GM12878 (cell line): ENCODE measurements around the gene TUBAL3. TPM values are rescaled to one million over a fixed set of nuclear protein-coding genes. Genes with fewer than 3 reads are reported as not detected.

Source experiments
- ATAC-seq: fragments of 200-7000 bp; cut with Tn5 transposase; 3 replicates; pipeline ENCODE4 v1.9.1; 2020; ENCODE audit warnings: mild to moderate bottlenecking, moderate library complexity
- BruUV-seq: library from RNA; stranded (reverse); fragments of 400-500 nt; replicated peaks from 2 replicates; lab custom pipeline; 2021; lab: Mats Ljungman, UMichigan
- CTCF ChIA-PET: fragments of 300-600 bp; sonication (Branson Sonifier 250); formaldehyde crosslinking; extraction: SDS; loops from one replicate; lab custom pipeline; 2021; ENCODE audit warnings: inconsistent platforms; lab: Yijun Ruan, JAX
- POLR2A ChIA-PET: fragments of 350-600 bp; formaldehyde crosslinking; extraction: SDS; loops from one replicate; lab custom pipeline; 2021; ENCODE audit warnings: inconsistent platforms; lab: Charles Lee
- RAD21 ChIA-PET: fragments of 300-600 bp; sonication (Branson Sonifier 250); formaldehyde crosslinking; loops from one replicate; lab custom pipeline; 2023; ENCODE audit warnings: antibody characterized with exemption; ENCODE audit not compliant: unreplicated experiment; lab: Charles Lee
- SMC1A ChIA-PET: fragments of 300-600 bp; sonication (Branson Sonifier 250); formaldehyde crosslinking; loops from one replicate; lab custom pipeline; 2023; ENCODE audit not compliant: unreplicated experiment, uncharacterized antibody; lab: Charles Lee
- DNase-seq: peaks from one replicate; pipeline ENCODE4 v3.0.0-alpha.2; 2011; ENCODE audit warnings: low read depth, low spot score
- FAIRE-seq: peaks from 3 replicates; lab custom pipeline; 2011; peaks lifted over from hg19 to GRCh38; lab: Jason Lieb, UNC
- H2AFZ ChIP-seq: 2 replicates; pipeline ENCODE4 v1.6.0; 2011; ENCODE audit warnings: low read depth, low read length, control low read depth; ENCODE audit not compliant: control insufficient read depth
- H3K27ac ChIP-seq: 2 replicates; pipeline ENCODE4 v1.5.1; 2011; ENCODE audit warnings: control low read depth; ENCODE audit not compliant: control insufficient read depth, insufficient read depth
- H3K27me3 ChIP-seq, 2 experiments: replicated peaks in 1 of 2; 2 replicates each; pipeline versions ENCODE4 v1.6.0 to v1.6.1; 2011; ENCODE audit warnings: low read length in 1 of 2; ENCODE audit not compliant: control insufficient read depth in 2 of 2, insufficient read depth in 2 of 2
- H3K36me3 ChIP-seq, 2 experiments: 2 replicates each; pipeline ENCODE4 v1.5.1; 2011; ENCODE audit warnings: low read length in 1 of 2; ENCODE audit not compliant: control insufficient read depth in 2 of 2, insufficient read depth in 2 of 2
- H3K4me1 ChIP-seq: 2 replicates; pipeline ENCODE4 v1.6.1; 2011; ENCODE audit warnings: mild to moderate bottlenecking, low read length, moderate library complexity, mixed read lengths; ENCODE audit not compliant: control insufficient read depth, insufficient read depth
- H3K4me2 ChIP-seq: 2 replicates; pipeline ENCODE4 v1.6.0; 2011; ENCODE audit warnings: control low read depth; ENCODE audit not compliant: control insufficient read depth, insufficient read depth
- H3K4me3 ChIP-seq: fragments of 200-600 bp; sonication (generic); 2 replicates; pipeline ENCODE4 v1.5.1; 2016
- H3K79me2 ChIP-seq: 2 replicates; pipeline ENCODE4 v1.6.0; 2011; ENCODE audit warnings: low read length; ENCODE audit not compliant: control insufficient read depth, insufficient read depth
- H3K9ac ChIP-seq: 2 replicates; pipeline ENCODE4 v1.8.0; 2011; ENCODE audit warnings: low read length, control low read depth, mixed read lengths; ENCODE audit not compliant: control insufficient read depth, insufficient read depth
- H3K9me3 ChIP-seq: replicated peaks from 3 replicates; pipeline ENCODE4 v1.5.1; 2011; ENCODE audit warnings: mild to moderate bottlenecking, low read length; ENCODE audit not compliant: control insufficient read depth, insufficient read depth
- H4K20me1 ChIP-seq: 2 replicates; pipeline ENCODE4 v1.6.0; 2011; ENCODE audit not compliant: control insufficient read depth, insufficient read depth
- ASH2L ChIP-seq: fragments of 300-600, 200-600 bp; sonication (generic); IDR thresholded peaks from 2 replicates; pipeline ENCODE4 v1.6.1; 2017; ENCODE audit warnings: low read depth, mild to moderate bottlenecking, borderline replicate concordance
- BMI1 ChIP-seq: fragments of 450-650 bp; IDR thresholded peaks from 2 replicates; pipeline ENCODE4 v1.6.1; 2016; ENCODE audit warnings: mild to moderate bottlenecking, moderate library complexity, borderline replicate concordance
- FOS ChIP-seq: IDR thresholded peaks from 3 replicates; pipeline ENCODE4 v1.6.1; 2011; ENCODE audit warnings: borderline replicate concordance; ENCODE audit not compliant: insufficient read length; ENCODE audit errors: extremely low read depth
- IRF4 ChIP-seq: IDR thresholded peaks from 2 replicates; pipeline ENCODE4 v1.6.1; 2011; ENCODE audit warnings: low read depth, low read length
- KDM1A ChIP-seq: fragments of 200-600 bp; sonication (generic); IDR thresholded peaks from 2 replicates; pipeline ENCODE4 v1.6.1; 2016; ENCODE audit warnings: borderline replicate concordance
- MTA3 ChIP-seq: IDR thresholded peaks from 2 replicates; pipeline ENCODE4 v1.6.1; 2012; ENCODE audit warnings: low read length, inconsistent platforms, borderline replicate concordance
- NR2C1 ChIP-seq: fragments of 450-650 bp; IDR thresholded peaks from 2 replicates; pipeline ENCODE4 v1.6.1; 2017; ENCODE audit warnings: antibody characterized with exemption, mild to moderate bottlenecking, moderate library complexity
- NR2F1 ChIP-seq: fragments of 450-650 bp; conservative IDR thresholded peaks from 2 replicates; pipeline ENCODE4 v1.6.1; 2017; ENCODE audit warnings: mild to moderate bottlenecking
- NRF1 ChIP-seq: conservative IDR thresholded peaks from 2 replicates; pipeline ENCODE4 v1.6.1; 2011; ENCODE audit warnings: mild to moderate bottlenecking, low read depth, low read length, improper control_type of control experiment
- PML ChIP-seq: IDR thresholded peaks from 2 replicates; pipeline ENCODE4 v1.6.1; 2012; ENCODE audit warnings: low read length, inconsistent platforms
- POLR2A ChIP-seq: IDR thresholded peaks from 2 replicates; pipeline ENCODE4 v1.6.1; 2011; ENCODE audit warnings: low read depth, mild to moderate bottlenecking, low read length
- RAD21 ChIP-seq: IDR thresholded peaks from 2 replicates; pipeline ENCODE4 v1.6.1; 2011; ENCODE audit warnings: mild to moderate bottlenecking, low read depth, low read length, moderate library complexity; ENCODE audit not compliant: insufficient read depth
- RAD51 ChIP-seq: fragments of 450-650 bp; IDR thresholded peaks from 2 replicates; pipeline ENCODE4 v1.6.1; 2016; ENCODE audit warnings: moderate library complexity, mild to moderate bottlenecking, inconsistent platforms
- REST ChIP-seq: IDR thresholded peaks from 2 replicates; pipeline ENCODE4 v1.6.1; 2012; ENCODE audit warnings: mild to moderate bottlenecking, low read depth, low read length
- SREBF1 ChIP-seq: IDR thresholded peaks from 2 replicates; pipeline ENCODE4 v1.6.1; 2012; ENCODE audit warnings: mild to moderate bottlenecking, low read length
- STAT1 ChIP-seq: fragments of 450-650 bp; conservative IDR thresholded peaks from 2 replicates; pipeline ENCODE4 v1.6.1; 2014; ENCODE audit warnings: antibody characterized with exemption, mild to moderate bottlenecking
- TAF1 ChIP-seq: IDR thresholded peaks from 2 replicates; pipeline ENCODE4 v1.6.1; 2011; ENCODE audit warnings: mild to moderate bottlenecking, low read depth, low read length, borderline replicate concordance
- ZNF274 ChIP-seq: IDR thresholded peaks from one replicate; pipeline ENCODE4 v1.8.0; 2011; ENCODE audit not compliant: insufficient read length, insufficient read depth
- WGBS: methylation state at CpG from one replicate; pipeline ENCODE4 v1.1.6; 2016; ENCODE audit warnings: low lambda C conversion rate; ENCODE audit not compliant: insufficient replicate concordance, insufficient coverage; ENCODE audit errors: missing lambda C conversion rate; 5-methylcytosine and 5-hydroxymethylcytosine counted together
- in situ Hi-C: fragments of 300-500 bp; cut with MboI; formaldehyde crosslinking; loops from 9 replicates; pipeline ENCODE4 v1.14.3; 2018; ENCODE audit warnings: mixed read lengths
- intact Hi-C: fragments of 100-400 bp; cut with micrococcal nuclease; formaldehyde crosslinking; loops from one replicate; pipeline ENCODE4 v1.14.2; 2022; ENCODE audit not compliant: unreplicated experiment
- polyA plus RNA-seq, 11 experiments: library from polyadenylated mRNA; depleted of rRNA in 4 of 11; unstranded in 6 of 11; stranded (reverse) in 5 of 11; fragments of >200 nt; fragmentation: Nextera tagmentation in 4 of 11; fragmentation: Illumina TruSeq in 1 of 11; extraction: Ambion mirVana in 4 of 11; extraction: Trizol in 1 of 11; gene quantifications; 1 replicate in 1 of 11; 2 replicates in 10 of 11; pipeline versions ENCODE4 v1.2.1 to v1.2.3, GENCODE V29; 2011 to 2016; ENCODE audit warnings: inconsistent platforms in 2 of 11, missing spikeins in 2 of 11, low read depth in 1 of 11
- total RNA-seq, 4 experiments: library from RNA; depleted of rRNA in 3 of 4; stranded (reverse); fragments of >200 nt in 3 of 4; fragmentation: Illumina TruSeq in 1 of 4; extraction: Trizol in 1 of 4; gene quantifications; 2 replicates each; pipeline versions ENCODE4 v1.2.1 to v1.2.3, GENCODE V29; 2013 to 2021

Gene TUBAL3
- total and polyA plus RNA-seq, 10 of the 15 experiments (the other 5 are each of a cell fraction or from before 2014, with no cell fraction given), result 0.03 to 0.06 TPM; not detected in 8

- Histone ChIP-seq H3K36me3 (no peaks in the 10 kb centered on the region), H3K79me2 (no peaks in the 10 kb centered on the region), H3K27ac (no peak overlapping the region), H3K4me2 (no peak overlapping the region), H3K4me3 (no peak overlapping the region), H3K27me3 (no peaks in the 10 kb centered on the region), H4K20me1 (no peaks in the 10 kb centered on the region), H3K9ac (no peak overlapping the region), H2AFZ (no peak overlapping the region), H3K9me3 (no peaks in the 10 kb centered on the region; the same call in 2 of the 3 replicates), H3K4me1 (no peaks in the 10 kb centered on the region)
- POLR2A ChIA-PET, result no interaction called here
- BruUV-seq, result no TSS peak
- RAD21 ChIA-PET, result no interaction called here
- FAIRE-seq (no peak), DNase-seq (no peak), ATAC-seq (no peak)
- CTCF ChIA-PET, result no interaction called here
- TF ChIP-seq KDM1A (no peak), NR2C1 (no peak), SREBF1 (no peak), NR2F1 (no peak), NRF1 (no peak), RAD21 (no peak), POLR2A (no peak), IRF4 (no peak), ZNF274 (no peak), PML (no peak), REST (no peak), RAD51 (no peak), FOS (no peak), ASH2L (no peak), STAT1 (no peak), MTA3 (no peak), BMI1 (no peak), TAF1 (no peak)
- in situ Hi-C loops, result no loop called here
- intact Hi-C loops, result no loop called here
- SMC1A ChIA-PET, result no interaction called here
- WGBS, result 48% methylated on average over 9 of the region's 16 CpGs
These were observed 35.1 kb downstream of the TUBAL3 start for GRCh38 chr10:5369362-5370158.
